Right ventricle myocardium superior (tissue), 1 donor: ENCODE results near the gene MRC2. TPM values are rescaled to one million over a fixed set of nuclear protein-coding genes. Genes with fewer than 3 reads are reported as not detected.
"Not testable (repeated sequence)": the region's sequence is repeated elsewhere in the genome, so short reads cannot be mapped to it uniquely, and the experiment has no call there.

Experiments
- ATAC-seq: fragments of 200-7000 bp; cut with Tn5 transposase; one replicate; pipeline ENCODE4 v1.9.1; 2020; ENCODE audit warnings: mild to moderate bottlenecking; ENCODE audit not compliant: poor library complexity
- DNase-seq: peaks from one replicate; pipeline ENCODE4 v3.0.0-alpha.2; 2020
- intact Hi-C: fragments of 100-400 bp; cut with DNase I; formaldehyde crosslinking; loops from one replicate; pipeline ENCODE4 v1.11.2; 2022
- total RNA-seq: library from RNA; stranded (reverse); fragmentation: NEBNext Ultra II Directional; extraction: Animal tissue kit (Norgen Biotek cat#: 25700); gene quantifications from one replicate; pipeline ENCODE4 v1.2.1, GENCODE V29; 2021
- donor health status: DM: no; HTN: yes; CAD: no; lungs with severe emphysema.

The MRC2 gene
- total RNA-seq, 1 donor from 2014 or later, result 23.0 TPM

DNA sequence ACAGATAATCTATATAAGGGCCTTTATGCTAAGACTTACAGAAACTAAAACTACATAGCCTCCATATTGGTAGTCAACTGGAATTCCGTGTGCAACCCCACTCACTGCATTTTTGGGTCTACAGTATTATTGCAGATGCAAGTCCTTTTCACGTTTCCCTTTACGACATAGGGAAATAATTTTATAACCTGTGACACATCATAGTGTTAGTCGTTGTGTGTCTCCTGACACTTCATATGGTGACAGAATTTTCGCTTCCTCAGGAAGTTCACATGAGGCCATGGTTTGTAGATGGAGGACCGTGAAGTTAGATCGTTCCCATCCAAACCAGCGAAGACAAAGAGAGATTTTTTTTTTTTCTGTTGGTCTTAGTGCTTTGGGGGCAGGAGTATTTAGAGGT is 15.7 kb upstream of the MRC2 start:
- ATAC-seq (no peak), DNase-seq (no peak)
- intact Hi-C loops, result no loop called here

DNA sequence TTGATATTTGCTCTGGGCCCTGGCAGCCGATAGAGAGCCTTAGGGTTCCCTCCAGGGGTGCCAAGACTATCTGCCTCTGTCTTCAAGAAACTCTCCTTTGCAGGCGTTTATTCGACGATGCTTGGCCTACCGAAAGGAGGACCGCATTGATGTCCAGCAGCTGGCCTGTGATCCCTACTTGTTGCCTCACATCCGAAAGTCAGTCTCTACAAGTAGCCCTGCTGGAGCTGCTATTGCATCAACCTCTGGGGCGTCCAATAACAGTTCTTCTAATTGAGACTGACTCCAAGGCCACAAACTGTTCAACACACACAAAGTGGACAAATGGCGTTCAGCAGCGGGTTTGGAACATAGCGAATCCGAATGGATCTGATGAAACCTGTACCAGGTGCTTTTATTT is 15.2 kb upstream of the MRC2 start:
- intact Hi-C loops, DNase-seq: not testable (repeated sequence)
- ATAC-seq, result peak; percentile 77

DNA sequence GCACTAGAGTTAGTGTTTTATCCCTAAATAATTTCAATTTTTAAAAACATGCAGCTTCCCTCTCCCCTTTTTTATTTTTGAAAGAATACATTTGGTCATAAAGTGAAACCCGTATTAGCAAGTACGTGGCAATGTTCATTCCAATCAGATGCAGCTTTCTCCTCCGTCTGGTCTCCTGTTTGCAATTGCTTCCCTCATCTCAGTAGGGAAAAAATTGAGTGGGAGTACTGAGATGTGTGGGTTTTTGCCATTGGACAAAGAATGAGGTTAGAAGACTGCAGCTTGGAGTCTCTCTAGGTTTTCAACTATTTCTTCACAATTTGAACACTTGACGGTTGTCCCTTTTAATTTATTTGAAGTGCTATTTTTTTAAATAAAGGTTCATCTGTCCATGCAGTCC is 14.4 kb upstream of the MRC2 start:
- intact Hi-C loops, ATAC-seq, DNase-seq: not testable (repeated sequence)

DNA sequence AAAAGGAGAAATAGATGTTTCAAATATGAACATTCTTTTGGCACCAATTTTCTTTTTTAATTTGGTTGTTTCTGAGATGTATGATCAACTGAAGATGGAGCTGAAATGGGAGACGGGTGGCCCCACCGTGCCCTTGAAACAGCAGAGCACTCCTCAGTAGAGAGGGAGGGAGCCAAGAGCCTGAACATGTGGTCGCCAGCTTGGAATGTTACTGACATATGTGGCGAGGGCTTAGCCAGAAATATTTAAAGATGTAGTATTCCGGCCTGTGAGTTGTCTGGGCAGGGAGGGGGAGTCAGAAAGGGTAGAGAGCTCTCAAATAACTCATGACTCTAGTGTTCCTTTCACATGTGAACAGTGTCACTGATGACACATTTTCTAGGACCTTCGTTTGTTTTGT is 13.3 kb upstream of the MRC2 start:
- intact Hi-C loops, result no loop called here
- DNase-seq (no peak), ATAC-seq (peak; percentile 26)

DNA sequence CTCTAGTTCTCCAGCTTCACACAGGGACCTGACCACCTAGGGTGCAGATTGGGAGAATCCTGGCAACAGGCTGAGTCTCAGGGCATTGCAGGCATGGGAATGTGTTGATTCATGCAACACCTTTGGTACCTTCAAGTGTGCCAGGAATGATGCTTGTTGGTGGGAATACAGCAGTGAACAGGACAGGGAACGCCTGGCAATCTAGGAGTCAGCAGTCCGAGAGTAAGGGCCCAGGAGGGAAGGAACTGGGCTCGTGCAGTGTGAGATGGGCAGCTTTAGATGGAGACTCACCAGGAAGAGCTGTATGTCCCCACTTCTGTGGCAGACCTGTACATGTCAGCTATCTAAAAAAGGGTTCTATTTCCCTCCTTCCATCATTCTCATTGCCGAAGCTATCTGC is 12.0 kb upstream of the MRC2 start:
- intact Hi-C loops, result no loop called here
- no peak for ATAC-seq
- DNase-seq, result no peak

DNA sequence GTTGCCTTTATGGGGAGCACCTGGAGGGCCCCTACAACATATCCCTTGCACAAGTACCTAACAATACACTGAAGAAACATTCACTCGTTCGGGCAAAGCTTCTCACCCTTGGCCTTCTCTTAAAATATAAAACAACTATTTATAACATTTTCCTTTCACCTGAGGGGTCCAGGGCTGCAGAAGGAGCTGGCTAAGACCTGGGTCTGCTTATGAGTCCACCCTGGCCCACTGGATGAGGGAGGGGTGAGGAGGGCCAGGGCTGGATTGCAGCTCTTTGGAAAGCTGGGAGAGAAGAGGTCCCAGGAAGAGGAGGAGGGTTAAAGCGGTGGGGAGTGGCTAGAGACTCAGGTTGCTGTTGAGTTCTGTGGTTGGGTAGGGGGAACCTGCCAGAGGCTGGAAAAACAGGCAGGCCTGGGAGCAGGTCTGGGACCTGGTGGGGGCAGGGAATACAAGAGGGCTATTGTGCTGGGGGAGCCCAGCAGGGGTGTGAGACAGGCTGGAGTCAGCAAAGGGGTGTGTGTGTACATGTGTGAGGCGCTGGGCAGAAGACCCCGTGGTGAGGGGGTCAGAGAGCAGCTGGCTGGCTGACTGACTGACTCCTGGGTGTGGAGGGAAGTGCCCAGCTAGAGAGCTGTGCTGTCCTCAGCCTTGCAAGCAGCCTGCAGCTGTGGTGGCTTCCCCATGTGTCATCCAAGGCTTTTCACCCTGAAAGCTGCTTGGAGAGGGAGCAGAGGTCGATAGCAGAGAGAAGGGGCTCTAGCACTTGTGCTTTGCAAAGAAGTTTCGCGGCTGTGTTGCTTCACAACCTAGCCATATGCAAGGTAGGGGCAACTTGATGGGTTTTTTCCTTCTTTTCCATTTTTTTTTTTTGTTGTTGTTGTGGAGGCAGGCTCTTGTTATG is 10.2 kb upstream of the MRC2 start:
- DNase-seq (no peak), ATAC-seq (no peak)
- intact Hi-C loops, result no loop called here

DNA sequence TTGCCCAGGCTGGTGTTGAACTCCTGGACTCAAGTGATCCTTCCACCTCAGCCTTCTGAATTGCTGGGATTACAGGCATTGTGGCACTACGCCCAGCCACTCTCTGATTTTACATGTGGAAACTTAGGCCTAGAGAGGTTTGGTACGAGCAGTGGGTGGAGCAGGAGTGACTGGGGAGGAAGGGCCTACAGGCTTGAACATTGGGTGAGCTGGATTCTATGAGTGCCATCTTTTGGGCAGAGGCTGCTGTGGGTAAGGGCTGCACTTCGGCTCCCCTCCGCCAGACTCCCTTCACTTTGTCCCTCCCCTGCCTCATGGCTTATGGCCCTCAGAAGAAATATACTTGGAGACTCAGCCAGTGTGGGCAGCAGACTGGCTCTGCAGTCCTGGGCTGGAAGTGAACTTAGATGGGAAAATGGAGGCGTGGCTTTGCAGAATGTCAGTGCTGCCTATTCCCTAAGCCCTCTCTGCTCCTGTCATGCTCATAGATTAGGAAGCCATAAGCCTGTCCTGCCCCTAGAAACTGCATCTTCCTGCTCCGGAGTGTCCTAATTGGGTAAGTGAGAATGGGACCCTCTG is 9.5 kb upstream of the MRC2 start:
- DNase-seq, result no peak
- intact Hi-C loops, result no loop called here
- peak; percentile 9 for ATAC-seq

DNA sequence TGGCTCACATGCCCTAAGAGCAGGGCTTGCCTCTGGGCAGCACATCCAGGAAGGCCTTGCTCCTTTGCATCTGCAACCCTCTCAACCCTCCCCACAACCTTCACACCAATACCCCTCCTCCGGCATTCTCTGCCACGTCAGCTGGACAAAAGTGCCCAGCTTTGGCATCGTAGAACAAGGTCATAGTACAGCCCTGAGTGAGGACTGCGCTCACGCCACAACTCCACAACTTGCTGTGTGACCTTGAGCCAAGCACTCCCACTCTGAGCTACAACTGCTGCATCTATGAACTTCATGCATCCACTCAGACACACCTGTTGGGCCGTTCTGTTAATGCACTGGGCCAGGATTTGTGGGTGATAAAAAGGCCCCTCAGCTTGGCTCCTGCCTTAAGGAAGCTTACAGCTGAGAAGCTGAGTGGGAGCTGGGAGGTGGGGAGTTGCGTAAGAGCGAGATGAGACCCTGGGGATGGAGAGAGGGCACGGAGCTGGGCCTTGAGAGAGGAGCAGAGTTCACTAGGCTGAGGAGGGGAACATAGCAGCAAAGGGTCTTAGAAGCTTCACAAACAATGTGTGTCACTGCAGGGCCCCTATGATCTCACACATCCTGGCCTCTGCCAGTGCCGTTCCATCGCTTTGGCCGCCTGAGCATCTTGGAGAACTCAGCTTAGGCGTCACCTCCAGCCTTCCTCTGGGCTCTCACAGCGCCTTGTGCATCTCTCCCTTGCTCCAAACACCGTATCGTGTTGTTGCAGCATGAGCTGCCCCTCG is 8.6 kb upstream of the MRC2 start:
- intact Hi-C loops, result no loop called here
- ATAC-seq (peak; percentile 66), DNase-seq (peak; percentile 52)

DNA sequence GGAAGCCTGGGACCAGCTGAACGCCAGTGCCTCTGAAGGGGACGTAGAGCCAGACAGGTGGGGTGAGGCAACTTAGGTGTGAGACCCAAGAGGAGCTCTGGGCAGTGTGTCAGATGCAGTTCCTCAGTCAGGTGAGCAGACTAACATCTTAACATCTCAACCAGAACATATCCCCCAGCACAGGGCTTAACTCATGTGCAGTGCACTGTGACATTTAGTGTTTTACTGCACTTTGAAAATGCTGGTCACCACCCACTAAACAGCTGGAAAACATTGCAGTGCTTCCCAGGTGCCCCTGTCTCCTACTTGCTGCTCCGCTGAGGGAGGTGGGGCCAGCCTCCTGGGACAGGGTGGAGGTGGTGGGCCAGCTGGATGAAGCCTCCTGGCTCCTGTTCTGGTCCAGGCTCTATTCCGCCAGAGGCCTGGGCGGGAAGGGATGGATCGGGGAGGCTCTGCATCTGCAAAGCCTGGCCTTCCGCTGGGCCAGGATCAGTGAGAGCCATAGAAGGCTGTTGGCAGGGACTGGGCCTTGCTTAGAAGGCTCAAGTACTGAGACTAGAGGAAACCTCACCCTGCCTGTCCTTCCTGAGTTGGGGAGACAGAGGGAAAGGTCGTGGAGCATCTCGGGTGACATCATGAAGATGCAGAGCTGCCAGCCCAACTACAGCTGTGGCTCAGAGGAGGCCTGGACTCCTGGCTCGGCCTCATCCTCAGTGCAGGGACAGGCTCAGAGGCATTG is 7.9 kb upstream of the MRC2 start:
- DNase-seq (peak; percentile 47), ATAC-seq (peak; percentile 22)
- intact Hi-C loops, result no loop called here

DNA sequence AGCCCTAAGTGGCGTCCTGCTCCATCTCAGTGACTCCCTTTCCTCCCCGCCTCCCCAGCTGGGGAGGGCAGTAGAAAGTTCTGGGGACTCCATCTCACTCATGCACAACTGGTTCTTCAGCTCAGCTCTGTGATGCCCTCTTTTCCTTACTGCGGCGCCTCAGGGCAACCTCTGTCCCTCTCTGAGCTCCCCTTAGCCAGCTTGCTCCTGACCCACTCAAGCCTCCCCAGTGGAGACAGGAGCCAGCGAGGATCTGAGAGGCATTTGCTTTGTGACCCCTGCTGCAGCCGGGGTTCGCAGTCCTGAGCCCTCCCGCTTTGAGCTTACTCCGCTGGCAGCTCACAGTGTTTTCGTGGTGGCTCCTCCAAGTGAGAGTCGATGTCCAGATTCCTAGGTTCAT is 6.2 kb upstream of the MRC2 start:
- DNase-seq, result no peak
- intact Hi-C loops, result no loop called here
- ATAC-seq, result no peak

DNA sequence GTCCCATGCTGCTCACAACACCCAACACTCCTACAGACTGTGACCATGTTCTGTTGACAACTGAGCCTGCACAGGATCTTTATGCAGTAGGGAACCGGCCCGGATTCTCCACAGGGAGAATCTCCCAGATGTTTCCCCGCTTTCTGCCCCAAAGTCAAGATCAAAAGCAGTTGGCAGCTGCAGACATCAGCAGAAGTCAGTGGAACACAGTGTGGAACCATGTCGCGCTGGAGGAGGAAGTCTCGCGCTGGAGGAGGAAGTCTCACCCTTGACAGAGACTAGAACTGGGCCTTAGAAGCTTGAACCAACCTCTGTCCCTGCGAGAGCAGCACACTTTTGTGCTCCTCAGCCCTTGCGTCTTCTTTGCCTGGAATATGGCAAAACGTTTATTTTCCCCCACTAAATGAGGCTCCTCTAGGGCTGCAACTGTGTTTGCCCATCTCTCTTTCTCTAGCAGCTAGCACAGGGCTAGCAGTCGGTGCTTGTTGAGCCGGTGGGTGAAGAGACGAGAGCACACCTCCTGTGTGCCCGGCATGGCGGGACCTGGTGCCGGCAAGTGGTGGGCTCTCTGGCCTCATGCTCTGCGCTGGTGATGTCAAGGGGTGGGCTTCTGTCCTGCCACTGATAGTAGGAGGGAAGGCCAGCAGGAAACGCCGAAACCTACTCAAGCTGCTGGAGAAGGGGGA is 2.1 kb upstream of the MRC2 start:
- no peak for ATAC-seq
- DNase-seq, result no peak
- intact Hi-C loops, result no loop called here

DNA sequence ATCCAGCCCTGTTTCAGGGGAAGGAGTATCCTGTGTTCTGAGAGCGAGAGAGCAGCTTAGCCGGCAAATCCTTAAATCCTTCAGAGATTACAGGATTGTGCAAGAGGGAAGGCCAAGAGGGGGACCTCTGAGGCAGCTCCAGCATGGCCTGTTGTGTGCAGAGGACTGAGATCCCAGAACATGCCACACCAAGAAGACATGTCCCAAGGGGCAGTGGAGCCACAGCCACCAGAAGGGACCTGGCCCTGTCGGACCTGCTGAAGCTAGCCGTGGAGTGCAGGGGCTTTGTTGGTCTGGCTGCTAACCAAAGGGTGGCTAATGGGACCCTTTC is 1.6 kb upstream of the MRC2 start:
- ATAC-seq, result peak; percentile 49
- intact Hi-C loops, result no loop called here
- DNase-seq, result peak; percentile 51

DNA sequence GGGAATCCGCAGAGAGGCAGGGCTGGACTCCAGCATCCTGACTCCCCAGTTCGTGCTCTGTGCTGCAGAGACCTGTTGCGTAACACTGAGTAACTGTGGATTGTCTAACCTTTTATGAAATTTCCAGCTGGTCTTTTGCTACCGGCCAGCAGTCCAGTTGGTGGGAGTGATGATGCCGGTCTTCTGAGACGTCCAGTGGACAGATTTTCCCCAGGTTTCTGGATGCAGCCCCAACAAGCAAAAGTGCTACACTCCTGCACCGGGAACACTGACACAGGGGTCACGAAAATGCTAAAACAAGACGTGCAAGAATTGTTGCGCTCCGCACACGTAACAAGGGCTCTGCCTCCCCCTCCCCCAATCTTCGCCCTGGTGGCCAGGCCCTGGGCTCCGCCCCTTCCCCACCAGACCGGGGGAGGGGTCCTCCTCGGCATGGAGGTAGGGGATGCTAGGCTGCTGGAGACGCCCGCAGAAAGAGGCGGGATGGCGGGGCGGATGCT is 701 bp upstream of the MRC2 start:
- peak; percentile 79 for ATAC-seq

DNA sequence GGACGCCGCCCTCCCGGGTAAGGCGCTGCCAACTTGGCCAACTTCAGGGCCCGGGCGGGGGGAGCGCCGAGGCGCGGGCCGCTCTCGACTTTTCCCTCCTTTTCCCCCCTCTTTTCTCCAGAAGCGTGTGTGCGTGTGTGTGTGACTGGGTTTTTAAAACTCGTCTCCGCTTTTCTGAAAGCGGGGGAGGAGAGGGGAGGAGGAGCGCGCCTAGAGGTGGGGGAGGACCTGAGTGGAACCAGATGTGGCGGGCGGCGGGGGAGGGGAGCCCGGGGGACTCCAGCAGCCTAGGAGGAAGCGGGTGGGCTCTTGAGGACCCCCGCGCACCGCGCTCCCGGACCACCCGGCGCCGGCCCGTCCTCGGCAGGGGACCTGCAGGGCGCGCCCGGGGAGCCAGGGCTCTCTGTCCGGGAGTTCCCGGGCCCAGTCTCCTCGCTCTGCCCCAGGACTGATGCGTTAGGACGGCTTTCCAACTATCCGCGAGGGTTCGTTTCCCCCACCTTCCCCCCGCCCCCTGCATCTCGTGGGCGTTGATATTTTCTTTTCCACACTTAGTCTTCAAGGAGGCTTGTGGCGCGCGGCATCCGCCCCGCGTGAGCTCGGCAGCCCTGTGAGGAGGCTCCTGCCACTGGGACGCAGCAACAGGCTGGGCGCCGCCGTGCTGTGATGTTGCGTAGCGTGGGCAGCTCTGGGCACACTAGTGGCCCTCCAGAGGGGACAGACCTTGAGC is 599 bp downstream of the MRC2 start:
- intact Hi-C loops, result no loop called here
- peak; percentile 35 for ATAC-seq
- peak; percentile 71 for DNase-seq

More for the DNA sequence above, 701 bp upstream of the MRC2 start:
- intact Hi-C loops, result no loop called here
- peak; percentile 75 for DNase-seq

DNA sequence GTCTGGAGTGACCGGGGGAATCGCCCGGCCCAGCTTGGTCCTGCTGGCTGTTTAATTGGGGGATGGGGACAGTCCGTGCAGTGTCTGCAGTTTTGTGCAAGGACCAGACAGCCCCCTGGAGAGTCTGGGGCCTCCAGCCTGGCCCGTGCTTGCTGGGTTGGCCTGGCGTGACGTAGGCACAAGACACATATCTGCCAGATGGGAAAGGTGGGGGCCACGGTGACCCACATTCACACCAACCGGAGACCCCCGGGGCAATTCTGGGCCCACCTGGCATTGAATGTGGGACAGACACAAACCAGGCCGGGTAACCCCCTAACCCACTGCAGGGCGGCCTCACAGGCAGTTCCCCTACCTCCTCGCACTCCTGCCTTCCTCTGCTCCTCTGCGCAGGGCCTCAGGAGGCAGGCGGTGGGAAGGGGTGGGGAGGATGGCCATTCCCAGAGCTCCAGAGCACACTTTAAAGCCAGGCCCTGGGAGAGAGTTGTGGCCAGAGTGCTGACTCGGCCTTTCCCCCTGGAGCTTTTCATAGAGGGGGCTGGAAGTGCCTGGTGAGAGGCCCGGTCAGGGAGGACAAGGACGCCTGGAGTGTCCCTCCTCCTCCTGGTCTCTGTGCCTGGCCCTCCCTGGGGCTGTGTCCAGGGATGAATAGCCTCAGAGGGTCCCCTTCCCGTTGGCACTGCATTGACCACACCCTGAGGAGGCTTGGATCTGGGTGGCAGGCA is 1.5 kb downstream of the MRC2 start:
- ATAC-seq (no peak), DNase-seq (peak; percentile 51)
- intact Hi-C loops, result no loop called here

DNA sequence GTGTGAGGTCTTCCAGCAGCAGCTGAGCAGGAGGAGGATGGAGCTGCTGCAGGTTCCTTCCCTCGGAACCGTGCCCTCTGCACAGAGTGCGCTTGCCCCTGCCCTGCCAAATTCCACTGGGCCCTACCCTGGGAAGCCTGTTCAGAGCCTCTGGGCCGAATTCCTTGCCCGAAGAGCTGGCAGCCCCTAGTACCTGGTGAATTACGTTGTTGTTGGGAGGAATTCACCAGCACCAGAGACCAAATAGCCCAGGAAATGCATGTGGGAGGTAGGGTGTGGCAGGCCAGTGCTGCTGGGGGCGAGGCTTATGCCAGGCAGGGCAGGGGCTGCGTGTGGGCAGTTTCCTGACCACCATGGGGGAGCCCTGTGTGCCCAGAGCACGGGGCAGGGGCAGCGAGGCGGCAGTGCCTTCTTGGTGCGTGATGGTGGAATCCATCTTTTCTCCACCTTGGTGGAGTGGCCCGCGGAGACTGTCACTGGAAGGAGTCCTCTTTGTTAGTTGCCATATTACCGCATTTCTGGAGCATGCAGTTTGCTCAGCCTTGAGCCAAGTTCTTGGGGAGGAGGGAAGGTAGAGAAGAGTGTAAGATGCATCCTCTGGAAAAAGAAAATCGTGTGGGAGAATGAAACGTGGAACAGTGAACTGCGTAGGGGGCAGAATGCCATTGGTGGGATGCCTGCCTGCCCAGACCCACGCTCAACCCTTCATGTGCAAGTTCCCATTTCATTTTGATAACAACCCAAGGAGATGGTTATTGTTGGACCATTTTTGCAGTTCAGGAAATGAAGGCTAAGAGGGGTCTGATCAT is 2.3 kb downstream of the MRC2 start:
- no peak for DNase-seq
- ATAC-seq, result no peak
- intact Hi-C loops, result no loop called here
